Dendritic cell treated with granulocyte-macrophage colony-stimulating factor and Interleukin-4, amounts not matched to agents 40 ng/mL and 50 ng/mL, for 4 days (primary cell): ENCODE data around the gene C1orf87.

Source experiments
- H3K27ac Mint-ChIP-seq: one replicate; pipeline ENCODE4 v1.8.0; 2022; ENCODE audit warnings: mild to moderate bottlenecking, mixed read lengths
- H3K27me3 Mint-ChIP-seq: one replicate; pipeline ENCODE4 v1.8.0; 2022; ENCODE audit warnings: mild to moderate bottlenecking, mixed read lengths
- H3K36me3 Mint-ChIP-seq: one replicate; pipeline ENCODE4 v1.8.0; 2022; ENCODE audit warnings: low read depth, mixed read lengths
- H3K4me1 Mint-ChIP-seq: one replicate; pipeline ENCODE4 v1.8.0; 2022; ENCODE audit warnings: low read depth, mixed read lengths
- H3K4me3 Mint-ChIP-seq: one replicate; pipeline ENCODE4 v1.8.0; 2022; ENCODE audit warnings: mild to moderate bottlenecking, moderate library complexity, mixed read lengths
- H3K9me3 Mint-ChIP-seq: one replicate; pipeline ENCODE4 v1.8.0; 2022; ENCODE audit warnings: mixed read lengths
- intact Hi-C: fragments of 100-400 bp; cut with micrococcal nuclease; formaldehyde crosslinking; loops from one replicate; pipeline ENCODE4 v1.15.0; 2022

C1orf87 gene

DNA sequence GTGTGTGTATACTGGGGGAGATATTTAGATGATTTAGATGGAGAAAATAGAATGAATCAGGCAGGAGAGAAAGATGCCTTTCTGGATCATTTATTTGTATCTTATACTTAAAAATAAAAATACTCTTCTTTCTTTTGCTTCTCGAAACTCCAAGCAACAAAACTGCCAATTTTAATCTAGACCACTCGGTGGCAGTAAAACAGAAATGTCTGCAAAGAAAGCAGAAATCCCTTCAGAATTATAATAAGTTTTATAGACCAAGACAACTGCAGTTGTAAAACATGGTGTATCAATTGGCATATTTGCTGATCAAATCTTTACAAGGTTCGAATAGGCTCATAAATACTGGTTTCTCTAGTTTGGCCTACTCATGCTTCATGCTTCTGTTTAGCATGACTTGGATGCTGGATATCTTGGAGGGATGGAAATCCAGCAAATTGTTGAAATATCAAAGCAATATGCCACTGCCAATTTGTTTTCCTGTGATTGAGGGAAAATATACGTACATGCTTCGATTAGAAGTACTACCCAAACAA is 15.1 kb upstream of the C1orf87 start:
- no peaks in the 10 kb centered on the region for H3K36me3 Mint-ChIP-seq

GRCh38 chr1:60087681-60088080 is 14.1 kb upstream of the C1orf87 start:
- intact Hi-C loops = no loop called here
- no peaks in the 10 kb centered on the region for H3K36me3 Mint-ChIP-seq
- H3K4me1 Mint-ChIP-seq = no peaks in the 10 kb centered on the region
- peaks cover 1% of the 10 kb centered on the region for H3K27me3 Mint-ChIP-seq
- H3K27ac Mint-ChIP-seq = no peak overlapping the region
- H3K4me3 Mint-ChIP-seq = no peak overlapping the region
- H3K9me3 Mint-ChIP-seq = no peaks in the 10 kb centered on the region

More for the DNA sequence above, 15.1 kb upstream of the C1orf87 start:
- Mint-ChIP-seq H3K27me3 (peaks cover 1% of the 10 kb centered on the region), H3K4me3 (no peak overlapping the region), H3K27ac (no peak overlapping the region), H3K9me3 (no peaks in the 10 kb centered on the region), H3K4me1 (no peaks in the 10 kb centered on the region)
- intact Hi-C loops = no loop called here

DNA sequence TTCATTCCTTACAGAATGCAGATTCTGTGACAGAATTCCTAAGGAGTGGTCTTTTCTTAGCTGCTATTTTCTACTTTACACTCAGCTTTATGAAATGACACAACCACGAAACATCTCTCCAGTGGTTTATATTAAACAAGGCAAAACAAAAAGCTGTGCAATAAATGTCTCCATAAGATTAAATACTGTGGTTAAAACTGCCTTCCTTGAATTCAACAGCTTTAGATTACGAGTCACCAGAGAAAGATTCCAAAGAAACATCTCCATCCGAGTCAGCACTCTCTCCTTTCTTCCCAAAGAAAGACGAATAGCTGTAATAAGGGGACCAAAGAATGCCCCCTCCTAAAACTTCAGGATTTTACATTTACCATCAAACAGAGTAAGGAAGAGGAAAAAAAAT is 4.6 kb upstream of the C1orf87 start:
- intact Hi-C loops = no loop called here
- Mint-ChIP-seq H3K27me3 (peaks cover 24% of the 10 kb centered on the region), H3K4me1 (no peaks in the 10 kb centered on the region), H3K9me3 (no peaks in the 10 kb centered on the region), H3K27ac (no peak overlapping the region), H3K4me3 (no peak overlapping the region), H3K36me3 (no peaks in the 10 kb centered on the region)

- H3K36me3 Mint-ChIP-seq = no peaks in the 10 kb centered on the region
- intact Hi-C loops = no loop called here
- H3K4me3 Mint-ChIP-seq = no peak overlapping the region
- no peak overlapping the region for H3K27ac Mint-ChIP-seq
- H3K9me3 Mint-ChIP-seq = no peaks in the 10 kb centered on the region
- no peaks in the 10 kb centered on the region for H3K4me1 Mint-ChIP-seq
- peaks cover 27% of the 10 kb centered on the region for H3K27me3 Mint-ChIP-seq
These were observed 2.3 kb downstream of the C1orf87 start for GRCh38 chr1:60071296-60071695.

DNA sequence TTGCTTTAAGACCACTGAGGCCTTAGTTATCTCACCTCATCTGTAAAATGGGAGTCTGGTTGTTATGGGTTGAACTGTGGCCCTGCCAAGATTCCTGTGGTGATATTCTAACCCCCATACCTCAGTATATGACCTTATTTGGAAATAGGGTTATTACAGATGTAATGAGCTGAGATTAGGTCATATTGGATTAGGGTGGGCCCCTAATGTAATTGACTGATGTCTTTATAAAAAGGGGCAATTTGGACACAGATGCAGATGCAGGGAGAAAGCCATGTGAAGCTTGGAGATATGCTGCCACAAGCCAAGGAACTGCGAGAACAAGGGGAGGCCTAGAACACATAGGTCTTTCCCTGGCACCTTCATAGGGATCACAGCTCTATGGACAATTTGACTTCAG is 3.9 kb downstream of the C1orf87 start:
- Mint-ChIP-seq H3K9me3 (no peaks in the 10 kb centered on the region), H3K36me3 (no peaks in the 10 kb centered on the region), H3K4me1 (no peaks in the 10 kb centered on the region), H3K27me3 (peaks cover 17% of the 10 kb centered on the region), H3K4me3 (no peak overlapping the region), H3K27ac (no peak overlapping the region)
- intact Hi-C loops = no loop called here

GRCh38 chr1:60068393-60069045 is 5.1 kb downstream of the C1orf87 start:
- Mint-ChIP-seq H3K4me1 (no peaks in the 10 kb centered on the region), H3K27me3 (peaks cover 8% of the 10 kb centered on the region), H3K27ac (no peak overlapping the region), H3K36me3 (no peaks in the 10 kb centered on the region), H3K9me3 (no peaks in the 10 kb centered on the region), H3K4me3 (no peak overlapping the region)
- intact Hi-C loops = no loop called here

- Mint-ChIP-seq H3K9me3 (no peaks in the 10 kb centered on the region), H3K4me3 (no peak overlapping the region), H3K4me1 (no peaks in the 10 kb centered on the region), H3K27ac (no peak overlapping the region), H3K36me3 (no peaks in the 10 kb centered on the region), H3K27me3 (no peaks in the 10 kb centered on the region)
- intact Hi-C loops = no loop called here
These were observed 7.6 kb downstream of the C1orf87 start for GRCh38 chr1:60066001-60066400.

GRCh38 chr1:60065199-60065598 is 8.4 kb downstream of the C1orf87 start:
- H3K27me3 Mint-ChIP-seq = no peaks in the 10 kb centered on the region
- H3K9me3 Mint-ChIP-seq = no peaks in the 10 kb centered on the region
- intact Hi-C loops = no loop called here
- H3K36me3 Mint-ChIP-seq = no peaks in the 10 kb centered on the region
- no peak overlapping the region for H3K27ac Mint-ChIP-seq
- H3K4me1 Mint-ChIP-seq = no peaks in the 10 kb centered on the region
- H3K4me3 Mint-ChIP-seq = no peak overlapping the region

DNA sequence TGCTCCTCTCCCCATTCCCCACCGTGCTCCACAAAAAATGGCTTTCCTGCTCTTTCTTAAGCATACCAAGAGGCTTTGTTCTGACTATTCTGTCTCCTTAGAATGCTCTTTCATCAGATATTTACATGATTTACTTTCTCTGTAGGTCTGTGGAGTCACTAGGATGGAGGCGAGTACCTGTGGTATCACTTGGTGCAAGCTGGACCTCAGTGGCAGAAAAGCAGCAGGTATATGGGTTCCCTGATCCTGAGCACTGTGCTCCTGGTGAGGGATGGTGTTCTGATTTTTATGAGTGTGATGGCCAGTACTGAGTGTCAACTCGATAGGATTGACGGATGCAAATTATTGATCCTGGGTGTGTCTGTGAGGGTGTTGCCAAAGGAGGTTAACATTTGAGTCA is 10.0 kb downstream of the C1orf87 start:
- no peak overlapping the region for H3K4me3 Mint-ChIP-seq
- no peaks in the 10 kb centered on the region for H3K36me3 Mint-ChIP-seq
- H3K9me3 Mint-ChIP-seq = no peaks in the 10 kb centered on the region

GRCh38 chr1:60059468-60059867 is 14.1 kb downstream of the C1orf87 start:
- H3K4me3 Mint-ChIP-seq = no peak overlapping the region
- H3K27me3 Mint-ChIP-seq = no peaks in the 10 kb centered on the region
- intact Hi-C loops = no loop called here
- H3K27ac Mint-ChIP-seq = no peak overlapping the region
- no peaks in the 10 kb centered on the region for H3K9me3 Mint-ChIP-seq
- H3K36me3 Mint-ChIP-seq = no peaks in the 10 kb centered on the region
- H3K4me1 Mint-ChIP-seq = no peaks in the 10 kb centered on the region

More for the DNA sequence above, 10.0 kb downstream of the C1orf87 start:
- H3K27me3 Mint-ChIP-seq = no peaks in the 10 kb centered on the region
- no peak overlapping the region for H3K27ac Mint-ChIP-seq
- intact Hi-C loops = no loop called here
- H3K4me1 Mint-ChIP-seq = no peaks in the 10 kb centered on the region

- Mint-ChIP-seq H3K36me3 (no peaks in the 10 kb centered on the region), H3K4me1 (no peaks in the 10 kb centered on the region), H3K27ac (no peak overlapping the region), H3K9me3 (peaks cover 16% of the 10 kb centered on the region), H3K4me3 (no peak overlapping the region), H3K27me3 (no peaks in the 10 kb centered on the region)
- intact Hi-C loops = no loop called here
These were observed 18.2 kb downstream of the C1orf87 start for GRCh38 chr1:60055336-60055735.

- no peaks in the 10 kb centered on the region for H3K4me1 Mint-ChIP-seq
- no peaks in the 10 kb centered on the region for H3K27me3 Mint-ChIP-seq
- no peak overlapping the region for H3K4me3 Mint-ChIP-seq
- intact Hi-C loops = no loop called here
- no peak overlapping the region for H3K27ac Mint-ChIP-seq
- H3K9me3 Mint-ChIP-seq = peaks cover 16% of the 10 kb centered on the region
- H3K36me3 Mint-ChIP-seq = no peaks in the 10 kb centered on the region
These were observed 19.2 kb downstream of the C1orf87 start for GRCh38 chr1:60054374-60054773.

GRCh38 chr1:60052601-60053000 is 21.0 kb downstream of the C1orf87 start:
- Mint-ChIP-seq H3K4me3 (no peak overlapping the region), H3K27me3 (no peaks in the 10 kb centered on the region), H3K36me3 (no peaks in the 10 kb centered on the region), H3K9me3 (peaks cover 16% of the 10 kb centered on the region), H3K27ac (no peak overlapping the region), H3K4me1 (no peaks in the 10 kb centered on the region)
- intact Hi-C loops = no loop called here

- Mint-ChIP-seq H3K9me3 (peaks cover 16% of the 10 kb centered on the region), H3K27ac (no peak overlapping the region), H3K36me3 (no peaks in the 10 kb centered on the region), H3K4me1 (no peaks in the 10 kb centered on the region), H3K27me3 (no peaks in the 10 kb centered on the region), H3K4me3 (no peak overlapping the region)
- intact Hi-C loops = no loop called here
These were observed 22.4 kb downstream of the C1orf87 start for GRCh38 chr1:60051191-60051590.

- no peak overlapping the region for H3K4me3 Mint-ChIP-seq
- H3K4me1 Mint-ChIP-seq = no peaks in the 10 kb centered on the region
- no peaks in the 10 kb centered on the region for H3K27me3 Mint-ChIP-seq
- peaks cover 16% of the 10 kb centered on the region for H3K9me3 Mint-ChIP-seq
- H3K27ac Mint-ChIP-seq = no peak overlapping the region
- H3K36me3 Mint-ChIP-seq = no peaks in the 10 kb centered on the region
- intact Hi-C loops = no loop called here
These were observed 24.4 kb downstream of the C1orf87 start for GRCh38 chr1:60049188-60049587.
